HepG2 (cell line): ENCODE results near the gene TEKT5. TPM values are rescaled to one million over a fixed set of nuclear protein-coding genes. Genes with fewer than 3 reads are reported as not detected.

Source experiments
- DNMT1 ChIP-seq: sonication (generic); formaldehyde crosslinking; IDR thresholded peaks from 2 replicates; pipeline ENCODE4 v1.5.1; 2020; ENCODE audit warnings: mild to moderate bottlenecking, missing genetic modification reagents
- DNMT3B ChIP-seq: conservative IDR thresholded peaks from 2 replicates; pipeline ENCODE4 v1.6.1; 2016; ENCODE audit warnings: missing biosample characterization, control low read depth
- FOXJ3 ChIP-seq: sonication (generic); formaldehyde crosslinking; IDR thresholded peaks from 2 replicates; pipeline ENCODE4 v1.4.0; 2020; ENCODE audit warnings: missing genetic modification reagents, mild to moderate bottlenecking, borderline replicate concordance
- GATAD2A ChIP-seq: IDR thresholded peaks from 2 replicates; pipeline ENCODE4 v1.6.1; 2016
- ISL2 ChIP-seq: sonication (generic); formaldehyde crosslinking; IDR thresholded peaks from 2 replicates; pipeline ENCODE4 v1.5.0; 2020; ENCODE audit warnings: missing genetic modification reagents
- KMT2A ChIP-seq: sonication (generic); formaldehyde crosslinking; IDR thresholded peaks from 2 replicates; pipeline ENCODE4 v1.4.0; 2020; ENCODE audit warnings: missing genetic modification reagents
- MEF2D ChIP-seq: sonication (generic); formaldehyde crosslinking; IDR thresholded peaks from 2 replicates; pipeline ENCODE4 v1.5.1; 2020; ENCODE audit warnings: mild to moderate bottlenecking, missing genetic modification reagents
- NFATC3 ChIP-seq: sonication (generic); formaldehyde crosslinking; IDR thresholded peaks from 2 replicates; pipeline ENCODE4 v1.5.1; 2020; ENCODE audit warnings: mild to moderate bottlenecking, missing genetic modification reagents
- NFYB ChIP-seq: sonication (generic); formaldehyde crosslinking; IDR thresholded peaks from 2 replicates; pipeline ENCODE4 v1.4.0; 2020; ENCODE audit warnings: missing genetic modification reagents
- RCOR2 ChIP-seq: IDR thresholded peaks from 2 replicates; pipeline ENCODE4 v1.6.1; 2016; ENCODE audit warnings: missing biosample characterization, missing genetic modification reagents
- SUZ12 ChIP-seq: fragments of 150-350 bp; IDR thresholded peaks from 2 replicates; pipeline ENCODE4 v1.6.1; 2014; ENCODE audit warnings: low read depth, low read length
- THAP11 ChIP-seq: IDR thresholded peaks from 2 replicates; pipeline ENCODE4 v1.6.1; 2016; ENCODE audit warnings: missing biosample characterization, missing genetic modification reagents
- ZFP90 ChIP-seq: sonication (generic); formaldehyde crosslinking; IDR thresholded peaks from 2 replicates; pipeline ENCODE4 v1.8.0; 2022; ENCODE audit warnings: missing genetic modification reagents, mild to moderate bottlenecking, inconsistent platforms, borderline replicate concordance
- ZNF101 ChIP-seq: sonication (generic); formaldehyde crosslinking; IDR thresholded peaks from 2 replicates; pipeline ENCODE4 v1.4.0; 2020; ENCODE audit warnings: mild to moderate bottlenecking, low read depth, missing genetic modification reagents, borderline replicate concordance
- ZNF614 ChIP-seq: IDR thresholded peaks from 2 replicates; pipeline ENCODE4 v1.6.1; 2018; ENCODE audit warnings: missing biosample characterization, missing genetic modification reagents, inconsistent platforms, borderline replicate concordance
- ZNF841 ChIP-seq: sonication (generic); formaldehyde crosslinking; IDR thresholded peaks from 2 replicates; pipeline ENCODE4 v1.8.1; 2023; ENCODE audit warnings: missing genetic modification reagents, borderline replicate concordance
- ZNF883 ChIP-seq: sonication (generic); formaldehyde crosslinking; IDR thresholded peaks from 2 replicates; pipeline ENCODE4 v1.5.1; 2020; ENCODE audit warnings: mild to moderate bottlenecking, missing genetic modification reagents; ENCODE audit errors: not compliant biosample characterization
- polyA plus RNA-seq, 8 experiments: library from polyadenylated mRNA; depleted of rRNA in 3 of 8; stranded (reverse) in 7 of 8; unstranded in 1 of 8; fragments of >200 nt; fragmentation: Illumina TruSeq in 4 of 8; extraction: Trizol in 4 of 8; gene quantifications; 2 replicates each; pipeline versions ENCODE4 v1.2.1 to v1.2.3, GENCODE V29; 2011 to 2016; ENCODE audit warnings: low read depth in 4 of 8, missing spikeins in 1 of 8, mixed read lengths in 1 of 8; ENCODE audit not compliant: insufficient read depth in 1 of 8
- total RNA-seq, 5 experiments: library from RNA; depleted of rRNA; stranded (reverse); fragments of >200 nt; fragmentation: Illumina TruSeq; extraction: Trizol; gene quantifications; 2 replicates each; pipeline ENCODE4 v1.2.3, GENCODE V29; 2016; ENCODE audit warnings: low read depth in 1 of 5
- TF ChIP-seq, protein P1 (sequence below): sonication (generic); formaldehyde crosslinking; IDR thresholded peaks from 2 replicates; pipeline ENCODE4 v1.8.0; 2022; ENCODE audit warnings: mild to moderate bottlenecking, missing genetic modification reagents, moderate library complexity
- TF ChIP-seq, protein P2 (sequence below): IDR thresholded peaks from 2 replicates; pipeline ENCODE4 v1.6.1; 2016; ENCODE audit warnings: mild to moderate bottlenecking
- TF ChIP-seq, protein P3 (sequence below): IDR thresholded peaks from 2 replicates; pipeline ENCODE4 v1.6.1; 2016
- TF ChIP-seq, protein P4 (sequence below): sonication (generic); formaldehyde crosslinking; IDR thresholded peaks from 2 replicates; pipeline ENCODE4 v1.5.0; 2020; ENCODE audit warnings: missing genetic modification reagents
- TF ChIP-seq, protein P5 (sequence below): sonication (generic); formaldehyde crosslinking; IDR thresholded peaks from 2 replicates; pipeline ENCODE4 v1.8.0; 2023; ENCODE audit warnings: mild to moderate bottlenecking, missing genetic modification reagents

The TEKT5 gene
- total and polyA plus RNA-seq, 2 of the 13 experiments (the other 11 are each of a cell fraction or from before 2014, with no cell fraction given): 0.16 TPM; not detected in 1

DNA sequence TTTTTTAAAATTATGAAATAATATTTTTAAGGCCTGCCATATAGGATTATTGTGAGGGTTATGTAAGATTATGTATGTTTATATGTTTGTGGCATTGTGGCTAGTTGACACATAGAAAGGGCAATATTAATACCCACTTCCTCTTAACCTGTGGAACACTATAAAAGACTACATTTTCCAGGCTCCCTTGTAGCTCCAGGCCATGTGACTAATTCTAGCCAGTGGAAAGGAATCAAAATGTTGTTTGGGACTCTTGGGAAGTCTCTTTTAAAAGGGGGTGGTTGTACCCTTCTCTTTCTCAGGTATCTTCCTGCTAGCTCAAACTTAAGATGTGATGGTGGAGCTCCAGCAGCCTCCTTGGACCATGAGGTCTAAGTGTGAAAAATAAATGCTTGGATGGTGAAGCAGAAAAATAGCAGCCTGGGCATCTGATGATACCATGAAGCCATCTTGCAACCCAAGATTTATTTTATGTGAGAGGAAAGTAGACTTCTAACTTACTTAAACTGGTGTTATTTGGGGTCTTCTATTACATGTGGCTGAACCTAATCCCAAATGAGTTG lies 39.2 kb downstream of the TEKT5 start (continued):
- TF ChIP-seq SUZ12 (no peak), FOXJ3 (CRISPR knock-in tag) (0 out of 2 replicates have a peak, but pooled peaks have one; percentile 21), KMT2A (CRISPR knock-in tag) (no peak), NFYB (0 out of 2 replicates have a peak, but pooled peaks have one; percentile 12), THAP11 (peak; percentile 92), DNMT1 (CRISPR knock-in tag) (no peak), DNMT3B (CRISPR knock-in tag) (no peak), ZFP90 (CRISPR knock-in tag) (no peak), MEF2D (CRISPR knock-in tag) (peak; percentile 31; the same call in 1 of the 2 replicates), GATAD2A (0 out of 2 replicates have a peak, but pooled peaks have one; percentile 7), ZNF883 (CRISPR knock-in tag) (no peak), ISL2 (CRISPR knock-in tag) (0 out of 2 replicates have a peak, but pooled peaks have one; percentile 10), ZNF841 (CRISPR knock-in tag) (no peak), NFATC3 (CRISPR knock-in tag) (no peak), ZNF614 (CRISPR knock-in tag) (no peak), ZNF101 (CRISPR knock-in tag) (no peak), RCOR2 (peak; percentile 24; the same call in 1 of the 2 replicates)
- TF ChIP-seq, protein P1, sequence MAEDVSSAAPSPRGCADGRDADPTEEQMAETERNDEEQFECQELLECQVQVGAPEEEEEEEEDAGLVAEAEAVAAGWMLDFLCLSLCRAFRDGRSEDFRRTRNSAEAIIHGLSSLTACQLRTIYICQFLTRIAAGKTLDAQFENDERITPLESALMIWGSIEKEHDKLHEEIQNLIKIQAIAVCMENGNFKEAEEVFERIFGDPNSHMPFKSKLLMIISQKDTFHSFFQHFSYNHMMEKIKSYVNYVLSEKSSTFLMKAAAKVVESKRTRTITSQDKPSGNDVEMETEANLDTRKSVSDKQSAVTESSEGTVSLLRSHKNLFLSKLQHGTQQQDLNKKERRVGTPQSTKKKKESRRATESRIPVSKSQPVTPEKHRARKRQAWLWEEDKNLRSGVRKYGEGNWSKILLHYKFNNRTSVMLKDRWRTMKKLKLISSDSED (CRISPR knock-in tag): no peak
- TF ChIP-seq, protein P2, sequence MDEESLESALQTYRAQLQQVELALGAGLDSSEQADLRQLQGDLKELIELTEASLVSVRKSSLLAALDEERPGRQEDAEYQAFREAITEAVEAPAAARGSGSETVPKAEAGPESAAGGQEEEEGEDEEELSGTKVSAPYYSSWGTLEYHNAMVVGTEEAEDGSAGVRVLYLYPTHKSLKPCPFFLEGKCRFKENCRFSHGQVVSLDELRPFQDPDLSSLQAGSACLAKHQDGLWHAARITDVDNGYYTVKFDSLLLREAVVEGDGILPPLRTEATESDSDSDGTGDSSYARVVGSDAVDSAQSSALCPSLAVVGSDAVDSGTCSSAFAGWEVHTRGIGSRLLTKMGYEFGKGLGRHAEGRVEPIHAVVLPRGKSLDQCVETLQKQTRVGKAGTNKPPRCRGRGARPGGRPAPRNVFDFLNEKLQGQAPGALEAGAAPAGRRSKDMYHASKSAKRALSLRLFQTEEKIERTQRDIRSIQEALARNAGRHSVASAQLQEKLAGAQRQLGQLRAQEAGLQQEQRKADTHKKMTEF (CRISPR knock-in tag): 0 out of 2 replicates have a peak, but pooled peaks have one; percentile 41
- TF ChIP-seq, protein P3, sequence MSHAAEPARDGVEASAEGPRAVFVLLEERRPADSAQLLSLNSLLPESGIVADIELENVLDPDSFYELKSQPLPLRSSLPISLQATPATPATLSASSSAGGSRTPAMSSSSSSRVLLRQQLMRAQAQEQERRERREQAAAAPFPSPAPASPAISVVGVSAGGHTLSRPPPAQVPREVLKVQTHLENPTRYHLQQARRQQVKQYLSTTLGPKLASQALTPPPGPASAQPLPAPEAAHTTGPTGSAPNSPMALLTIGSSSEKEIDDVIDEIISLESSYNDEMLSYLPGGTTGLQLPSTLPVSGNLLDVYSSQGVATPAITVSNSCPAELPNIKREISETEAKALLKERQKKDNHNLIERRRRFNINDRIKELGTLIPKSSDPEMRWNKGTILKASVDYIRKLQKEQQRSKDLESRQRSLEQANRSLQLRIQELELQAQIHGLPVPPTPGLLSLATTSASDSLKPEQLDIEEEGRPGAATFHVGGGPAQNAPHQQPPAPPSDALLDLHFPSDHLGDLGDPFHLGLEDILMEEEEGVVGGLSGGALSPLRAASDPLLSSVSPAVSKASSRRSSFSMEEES: 0 out of 2 replicates have a peak, but pooled peaks have one; percentile 1
- TF ChIP-seq, protein P4, sequence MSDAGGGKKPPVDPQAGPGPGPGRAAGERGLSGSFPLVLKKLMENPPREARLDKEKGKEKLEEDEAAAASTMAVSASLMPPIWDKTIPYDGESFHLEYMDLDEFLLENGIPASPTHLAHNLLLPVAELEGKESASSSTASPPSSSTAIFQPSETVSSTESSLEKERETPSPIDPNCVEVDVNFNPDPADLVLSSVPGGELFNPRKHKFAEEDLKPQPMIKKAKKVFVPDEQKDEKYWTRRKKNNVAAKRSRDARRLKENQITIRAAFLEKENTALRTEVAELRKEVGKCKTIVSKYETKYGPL (CRISPR knock-in tag): peak; percentile 27; the same call in 1 of the 2 replicates
- TF ChIP-seq, protein P5, sequence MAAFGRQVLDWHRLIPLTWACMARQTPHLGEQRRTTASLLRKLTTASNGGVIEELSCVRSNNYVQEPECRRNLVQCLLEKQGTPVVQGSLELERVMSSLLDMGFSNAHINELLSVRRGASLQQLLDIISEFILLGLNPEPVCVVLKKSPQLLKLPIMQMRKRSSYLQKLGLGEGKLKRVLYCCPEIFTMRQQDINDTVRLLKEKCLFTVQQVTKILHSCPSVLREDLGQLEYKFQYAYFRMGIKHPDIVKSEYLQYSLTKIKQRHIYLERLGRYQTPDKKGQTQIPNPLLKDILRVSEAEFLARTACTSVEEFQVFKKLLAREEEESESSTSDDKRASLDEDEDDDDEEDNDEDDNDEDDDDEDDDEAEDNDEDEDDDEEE (CRISPR knock-in tag): no peak
- TF ChIP-seq, all 625 proteins: peak for 19
